ENCODE data around the gene TRPV4.

- TF ChIP-seq CTCF (IDR thresholded peaks at IDR 0.05; ENCODE audit: poor library complexity) (no peak), EZH2phosphoT487 (IDR thresholded peaks at IDR 0.05; ENCODE audit: low read depth, severe bottlenecking, unreplicated experiment) (no peak), EZH2 (IDR thresholded peaks at IDR 0.05; ENCODE audit: borderline replicate concordance) (no peak)
Observed at GRCh38 chr12:109783135-109783964, 49.8 kb downstream of the TRPV4 start.

Measured in hepatocyte (in vitro differentiated cells).